HUES64 (cell line): ENCODE data around the gene MGA.

Experiments
- H3K27ac ChIP-seq: 2 replicates; pipeline ENCODE4 v1.7.0; 2013; ENCODE audit warnings: low read depth, low read length, inconsistent platforms
- H3K27me3 ChIP-seq: 2 replicates; pipeline ENCODE4 v1.6.1; 2013; ENCODE audit warnings: mild to moderate bottlenecking, low read length; ENCODE audit not compliant: insufficient read depth
- H3K36me3 ChIP-seq: 2 replicates; pipeline ENCODE4 v1.6.1; 2013; ENCODE audit warnings: mild to moderate bottlenecking, low read length; ENCODE audit not compliant: insufficient read depth
- H3K4me1 ChIP-seq: 2 replicates; pipeline ENCODE4 v1.6.1; 2013; ENCODE audit warnings: mild to moderate bottlenecking, low read length, moderate library complexity; ENCODE audit not compliant: insufficient read depth
- H3K4me3 ChIP-seq: 2 replicates; pipeline ENCODE4 v1.5.1; 2013; ENCODE audit warnings: mild to moderate bottlenecking, low read length, moderate library complexity
- H3K9ac ChIP-seq: 2 replicates; pipeline ENCODE4 v1.6.1; 2013; ENCODE audit warnings: mild to moderate bottlenecking, low read depth, low read length
- H3K9me3 ChIP-seq: 2 replicates; pipeline ENCODE4 v1.6.1; 2013; ENCODE audit warnings: low read depth, low read length; ENCODE audit not compliant: insufficient read depth
- WGBS: fragments of 150-250, 120-280 bp; methylation state at CpG from one replicate; pipeline ENCODE4 v1.1.7; 2013; ENCODE audit warnings: missing lambda C conversion rate; 5-methylcytosine and 5-hydroxymethylcytosine counted together

Gene MGA

GRCh38 chr15:41634072-41634626 is 26.1 kb upstream of the MGA start:
- Histone ChIP-seq H3K4me3 (no peak overlapping the region), H3K27me3 (no peaks in the 10 kb centered on the region), H3K9me3 (no peaks in the 10 kb centered on the region), H3K4me1 (peaks cover 31% of the 10 kb centered on the region), H3K27ac (no peak overlapping the region), H3K36me3 (no peaks in the 10 kb centered on the region), H3K9ac (no peak overlapping the region)
- WGBS: 67% methylated on average over 1 of the region's 1 CpG

- Histone ChIP-seq H3K9me3 (no peaks in the 10 kb centered on the region), H3K27me3 (no peaks in the 10 kb centered on the region), H3K4me1 (peaks cover 10% of the 10 kb centered on the region; the same call in 1 of the 2 replicates), H3K27ac (no peak overlapping the region), H3K9ac (no peak overlapping the region), H3K4me3 (no peak overlapping the region), H3K36me3 (no peaks in the 10 kb centered on the region)
- 89% methylated on average over 2 of the region's 2 CpGs for WGBS
These were observed 23.1 kb upstream of the MGA start for GRCh38 chr15:41637086-41637485.

GRCh38 chr15:41640985-41641384 is 19.2 kb upstream of the MGA start:
- H3K27ac ChIP-seq: no peak overlapping the region
- H3K27me3 ChIP-seq: no peaks in the 10 kb centered on the region
- no peaks in the 10 kb centered on the region for H3K4me1 ChIP-seq
- WGBS: 100% methylated on average over 1 of the region's 1 CpG
- H3K36me3 ChIP-seq: no peaks in the 10 kb centered on the region
- no peak overlapping the region for H3K9ac ChIP-seq
- no peaks in the 10 kb centered on the region for H3K9me3 ChIP-seq
- no peak overlapping the region for H3K4me3 ChIP-seq

- no peaks in the 10 kb centered on the region for H3K36me3 ChIP-seq
- H3K9ac ChIP-seq: no peak overlapping the region
- H3K27me3 ChIP-seq: no peaks in the 10 kb centered on the region
- H3K4me1 ChIP-seq: no peaks in the 10 kb centered on the region
- no peak overlapping the region for H3K27ac ChIP-seq
- H3K4me3 ChIP-seq: no peak overlapping the region
- H3K9me3 ChIP-seq: peaks cover 10% of the 10 kb centered on the region; the same call in 1 of the 2 replicates
These were observed 12.9 kb upstream of the MGA start for GRCh38 chr15:41647262-41647661.

GRCh38 chr15:41648097-41648496 is 12.1 kb upstream of the MGA start:
- 80% methylated on average over 1 of the region's 1 CpG for WGBS
- Histone ChIP-seq H3K9ac (no peak overlapping the region), H3K27me3 (no peaks in the 10 kb centered on the region), H3K27ac (no peak overlapping the region), H3K4me1 (no peaks in the 10 kb centered on the region), H3K9me3 (peaks cover 10% of the 10 kb centered on the region; the same call in 1 of the 2 replicates), H3K36me3 (no peaks in the 10 kb centered on the region), H3K4me3 (no peak overlapping the region)

- H3K27me3 ChIP-seq: no peaks in the 10 kb centered on the region
- 97% methylated on average over 1 of the region's 1 CpG for WGBS
- no peak overlapping the region for H3K27ac ChIP-seq
- peaks cover 10% of the 10 kb centered on the region; the same call in 1 of the 2 replicates for H3K9me3 ChIP-seq
- no peak overlapping the region for H3K9ac ChIP-seq
- H3K4me1 ChIP-seq: no peaks in the 10 kb centered on the region
- H3K4me3 ChIP-seq: no peak overlapping the region
- no peaks in the 10 kb centered on the region for H3K36me3 ChIP-seq
These were observed 11.4 kb upstream of the MGA start for GRCh38 chr15:41648770-41649169.

GRCh38 chr15:41650806-41651205 is 9.4 kb upstream of the MGA start:
- no peak overlapping the region for H3K9ac ChIP-seq
- no peaks in the 10 kb centered on the region for H3K36me3 ChIP-seq
- H3K27ac ChIP-seq: no peak overlapping the region
- no peaks in the 10 kb centered on the region for H3K4me1 ChIP-seq
- peaks cover 10% of the 10 kb centered on the region; the same call in 1 of the 2 replicates for H3K9me3 ChIP-seq
- no peaks in the 10 kb centered on the region for H3K27me3 ChIP-seq
- H3K4me3 ChIP-seq: no peak overlapping the region
- WGBS: 100% methylated on average over 1 of the region's 1 CpG

- H3K36me3 ChIP-seq: no peaks in the 10 kb centered on the region
- peaks cover 10% of the 10 kb centered on the region; the same call in 1 of the 2 replicates for H3K9me3 ChIP-seq
- H3K4me3 ChIP-seq: no peak overlapping the region
- no peaks in the 10 kb centered on the region for H3K4me1 ChIP-seq
- WGBS: 88% methylated on average over 1 of the region's 1 CpG
- no peaks in the 10 kb centered on the region for H3K27me3 ChIP-seq
- H3K9ac ChIP-seq: no peak overlapping the region
- H3K27ac ChIP-seq: no peak overlapping the region
These were observed 8.8 kb upstream of the MGA start for GRCh38 chr15:41651373-41651772.

GRCh38 chr15:41653760-41654159 is 6.4 kb upstream of the MGA start:
- Histone ChIP-seq H3K27me3 (peaks cover 15% of the 10 kb centered on the region), H3K9me3 (peaks cover 10% of the 10 kb centered on the region; the same call in 1 of the 2 replicates), H3K36me3 (no peaks in the 10 kb centered on the region), H3K27ac (no peak overlapping the region), H3K4me1 (no peaks in the 10 kb centered on the region), H3K9ac (no peak overlapping the region), H3K4me3 (no peak overlapping the region)
- WGBS: 88% methylated on average over 3 of the region's 3 CpGs

- 100% methylated on average over 4 of the region's 4 CpGs for WGBS
- H3K36me3 ChIP-seq: no peaks in the 10 kb centered on the region
- no peak overlapping the region for H3K4me3 ChIP-seq
- peaks cover 28% of the 10 kb centered on the region for H3K27me3 ChIP-seq
- peaks cover 6% of the 10 kb centered on the region for H3K4me1 ChIP-seq
- peaks cover 6% of the 10 kb centered on the region; the same call in 1 of the 2 replicates for H3K9me3 ChIP-seq
- H3K9ac ChIP-seq: no peak overlapping the region
- H3K27ac ChIP-seq: no peak overlapping the region
These were observed 4.5 kb upstream of the MGA start for GRCh38 chr15:41655716-41656115.

GRCh38 chr15:41656188-41656587 is 4.0 kb upstream of the MGA start:
- H3K9ac ChIP-seq: no peak overlapping the region
- peaks cover 28% of the 10 kb centered on the region for H3K27me3 ChIP-seq
- no peak overlapping the region for H3K27ac ChIP-seq
- no peaks in the 10 kb centered on the region for H3K36me3 ChIP-seq
- peaks cover 6% of the 10 kb centered on the region for H3K4me1 ChIP-seq
- no CpG with 5 or more reads among the region's 2 CpGs for WGBS
- no peak overlapping the region for H3K4me3 ChIP-seq
- H3K9me3 ChIP-seq: 0 out of 2 replicates have a peak, but pooled peaks cover under 1% of the 10 kb centered on the region

GRCh38 chr15:41658689-41659088 is 1.5 kb upstream of the MGA start:
- H3K9ac ChIP-seq: no peak overlapping the region
- H3K27me3 ChIP-seq: peaks cover 28% of the 10 kb centered on the region
- no CpG with 5 or more reads among the region's 1 CpG for WGBS
- no peaks in the 10 kb centered on the region for H3K36me3 ChIP-seq
- H3K27ac ChIP-seq: no peak overlapping the region
- H3K4me1 ChIP-seq: peaks cover 14% of the 10 kb centered on the region
- H3K9me3 ChIP-seq: no peaks in the 10 kb centered on the region
- no peak overlapping the region for H3K4me3 ChIP-seq
